ENCODE results near the gene SUMO4. TPM values are rescaled to one million over a fixed set of nuclear protein-coding genes. Genes with fewer than 3 reads are reported as not detected.

The SUMO4 gene
- total RNA-seq, 4 donors from 2014 or later = 1.0 to 6.0 (median 3.4) TPM

DNA sequence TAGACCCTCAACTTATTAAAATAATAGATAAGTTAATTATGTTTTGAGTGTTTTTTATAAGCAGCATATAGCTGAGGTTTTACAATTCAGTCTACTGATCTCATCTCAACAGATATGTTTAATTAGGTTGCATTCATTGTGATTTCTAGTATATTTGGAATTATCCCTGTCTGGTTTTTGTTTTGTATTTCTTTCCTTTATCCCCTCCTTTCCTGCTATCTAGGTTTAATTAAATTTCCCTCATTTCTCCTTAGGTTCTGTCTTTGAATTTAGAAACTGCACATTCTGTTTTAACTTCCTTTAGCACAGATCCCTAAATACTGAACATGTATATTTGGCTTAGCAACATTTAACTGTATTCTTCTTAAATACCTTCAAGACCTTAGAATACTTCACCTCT, 4.9 kb upstream of the SUMO4 start:
- TF ChIP-seq POLR2A (IDR thresholded peaks at IDR 0.05) = no peak
- TF ChIP-seq POLR2AphosphoS5 (IDR thresholded peaks at IDR 0.05) = no peak
- TF ChIP-seq, protein P1, sequence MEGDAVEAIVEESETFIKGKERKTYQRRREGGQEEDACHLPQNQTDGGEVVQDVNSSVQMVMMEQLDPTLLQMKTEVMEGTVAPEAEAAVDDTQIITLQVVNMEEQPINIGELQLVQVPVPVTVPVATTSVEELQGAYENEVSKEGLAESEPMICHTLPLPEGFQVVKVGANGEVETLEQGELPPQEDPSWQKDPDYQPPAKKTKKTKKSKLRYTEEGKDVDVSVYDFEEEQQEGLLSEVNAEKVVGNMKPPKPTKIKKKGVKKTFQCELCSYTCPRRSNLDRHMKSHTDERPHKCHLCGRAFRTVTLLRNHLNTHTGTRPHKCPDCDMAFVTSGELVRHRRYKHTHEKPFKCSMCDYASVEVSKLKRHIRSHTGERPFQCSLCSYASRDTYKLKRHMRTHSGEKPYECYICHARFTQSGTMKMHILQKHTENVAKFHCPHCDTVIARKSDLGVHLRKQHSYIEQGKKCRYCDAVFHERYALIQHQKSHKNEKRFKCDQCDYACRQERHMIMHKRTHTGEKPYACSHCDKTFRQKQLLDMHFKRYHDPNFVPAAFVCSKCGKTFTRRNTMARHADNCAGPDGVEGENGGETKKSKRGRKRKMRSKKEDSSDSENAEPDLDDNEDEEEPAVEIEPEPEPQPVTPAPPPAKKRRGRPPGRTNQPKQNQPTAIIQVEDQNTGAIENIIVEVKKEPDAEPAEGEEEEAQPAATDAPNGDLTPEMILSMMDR (IDR thresholded peaks at IDR 0.05) = no peak
- TF ChIP-seq EP300 (IDR thresholded peaks at IDR 0.05) = no peak
- no peak for DNase-seq (ENCODE audit: low spot score in 2 of 2)
- no peak overlapping the region for H3K27ac ChIP-seq

DNA sequence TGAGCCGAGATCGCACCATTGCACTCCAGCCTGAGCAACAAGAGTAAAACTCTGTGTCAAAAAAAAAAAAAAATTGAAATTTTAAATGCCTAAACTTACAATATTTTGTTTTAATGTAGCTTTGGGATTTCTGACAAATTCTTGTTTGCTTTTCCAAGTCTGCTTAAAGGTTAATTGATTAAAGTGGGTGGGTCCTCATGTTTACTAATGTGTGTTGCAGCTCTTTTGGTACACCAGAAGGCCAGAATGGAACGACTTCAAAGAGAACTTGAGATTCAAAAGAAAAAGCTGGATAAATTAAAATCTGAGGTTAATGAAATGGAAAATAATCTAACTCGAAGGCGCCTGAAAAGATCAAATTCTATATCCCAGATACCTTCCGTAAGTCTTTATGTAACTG, 2.7 kb upstream of the SUMO4 start:
- Histone ChIP-seq H3K36me3 (peaks cover 27% of the 10 kb centered on the region), H3K4me3 (no peak overlapping the region), H3K27me3 (no peaks in the 10 kb centered on the region), H3K9me3 (no peaks in the 10 kb centered on the region), H3K27ac (no peak overlapping the region), H3K4me1 (peaks cover 2% of the 10 kb centered on the region)
- DNase-seq (ENCODE audit: low spot score in 2 of 2) = no peak
- WGBS = 95% methylated on average over 6 of the region's 6 CpGs
- TF ChIP-seq EP300 (IDR thresholded peaks at IDR 0.05) (no peak), POLR2AphosphoS5 (IDR thresholded peaks at IDR 0.05) (no peak), POLR2A (IDR thresholded peaks at IDR 0.05) (no peak)
- TF ChIP-seq, protein P1 (IDR thresholded peaks at IDR 0.05) = no peak

More for the DNA sequence above, 4.9 kb upstream of the SUMO4 start:
- Histone ChIP-seq H3K4me1 (peaks cover 2% of the 10 kb centered on the region), H3K36me3 (peaks cover 20% of the 10 kb centered on the region), H3K9me3 (no peaks in the 10 kb centered on the region), H3K4me3 (no peak overlapping the region), H3K27me3 (no peaks in the 10 kb centered on the region)

DNA sequence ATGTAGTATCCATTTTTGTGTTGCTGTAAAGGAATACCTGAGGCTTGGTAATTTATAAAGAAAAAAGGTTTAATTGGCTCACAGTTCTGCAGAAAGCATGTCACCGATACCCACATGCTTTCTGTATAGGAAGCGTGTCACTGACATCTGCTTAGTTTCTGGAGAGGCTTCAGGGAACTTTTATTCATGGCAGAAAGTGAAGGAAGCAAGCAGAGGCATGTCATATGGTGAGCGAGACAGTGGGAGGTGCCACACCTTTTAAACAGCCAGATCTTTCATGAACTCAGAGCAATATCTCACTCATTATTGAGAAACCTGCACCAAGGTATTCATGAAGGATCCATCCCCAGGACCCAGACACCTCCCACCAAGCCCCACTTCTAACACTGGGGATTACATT, 3.5 kb downstream of the SUMO4 start:
- Histone ChIP-seq H3K4me1 (no peaks in the 10 kb centered on the region), H3K9me3 (no peaks in the 10 kb centered on the region), H3K4me3 (no peak overlapping the region), H3K27me3 (no peaks in the 10 kb centered on the region), H3K36me3 (peaks cover 35% of the 10 kb centered on the region), H3K27ac (no peak overlapping the region)
- DNase-seq (ENCODE audit: low spot score in 2 of 2) = no peak
- TF ChIP-seq POLR2AphosphoS5 (IDR thresholded peaks at IDR 0.05) = no peak
- WGBS = 77% methylated on average over 3 of the region's 3 CpGs

DNA sequence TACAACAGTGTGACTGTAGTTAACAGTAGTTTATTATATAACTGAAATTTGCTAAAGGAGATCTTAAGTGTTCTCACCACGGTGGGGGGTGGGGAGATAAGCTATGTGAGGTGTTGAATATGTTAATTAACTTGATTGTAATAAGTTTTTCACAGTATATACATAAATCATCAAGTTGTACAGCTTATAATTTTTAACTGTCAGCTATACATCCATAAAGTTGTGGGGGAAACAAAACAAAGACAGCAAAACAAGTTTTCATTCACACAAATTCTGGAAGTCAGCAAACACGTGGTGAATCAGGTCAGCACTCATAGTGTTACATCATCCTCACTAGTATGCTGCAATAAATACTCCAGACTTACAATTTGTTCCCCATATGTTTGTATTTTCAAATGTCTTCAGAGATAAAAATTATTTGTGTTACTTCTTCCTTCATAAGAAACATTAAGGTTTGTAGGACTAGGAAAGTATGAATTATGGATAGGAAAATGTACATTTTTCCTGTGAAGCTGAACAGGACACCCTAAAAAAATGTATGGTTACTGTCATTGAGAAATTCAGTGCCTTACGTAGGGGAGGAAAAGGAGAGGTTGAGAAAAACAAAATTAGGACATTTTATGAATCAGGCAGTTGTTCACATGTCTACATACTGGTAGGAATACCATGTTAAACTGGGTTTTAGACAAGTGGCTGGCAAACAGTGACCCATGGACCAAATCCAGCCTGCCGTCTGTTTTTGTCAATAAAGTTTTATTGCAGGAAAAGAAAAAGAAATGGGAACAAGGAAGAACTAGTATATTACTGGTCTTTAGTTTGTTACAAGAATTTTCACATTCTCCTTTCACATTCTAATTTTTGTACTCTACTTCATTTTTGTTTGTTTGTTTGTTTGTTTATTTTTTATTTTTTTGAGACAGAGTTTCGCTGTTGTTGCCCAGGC, 6.0 kb downstream of the SUMO4 start:
- TF ChIP-seq, protein P1 (IDR thresholded peaks at IDR 0.05) = no peak
- TF ChIP-seq POLR2A (IDR thresholded peaks at IDR 0.05) = no peak
- no peak for TF ChIP-seq EP300 (IDR thresholded peaks at IDR 0.05)
- no peak for TF ChIP-seq POLR2AphosphoS5 (IDR thresholded peaks at IDR 0.05)
- WGBS = 77% methylated on average over 5 of the region's 5 CpGs
- DNase-seq (ENCODE audit: low spot score in 2 of 2) = no peak
- no peak overlapping the region for H3K27ac ChIP-seq
- H3K9me3 ChIP-seq = no peaks in the 10 kb centered on the region
- H3K4me3 ChIP-seq = no peak overlapping the region
- no peaks in the 10 kb centered on the region for H3K4me1 ChIP-seq
- no peaks in the 10 kb centered on the region for H3K27me3 ChIP-seq
- H3K36me3 ChIP-seq = peaks cover 42% of the 10 kb centered on the region

DNA sequence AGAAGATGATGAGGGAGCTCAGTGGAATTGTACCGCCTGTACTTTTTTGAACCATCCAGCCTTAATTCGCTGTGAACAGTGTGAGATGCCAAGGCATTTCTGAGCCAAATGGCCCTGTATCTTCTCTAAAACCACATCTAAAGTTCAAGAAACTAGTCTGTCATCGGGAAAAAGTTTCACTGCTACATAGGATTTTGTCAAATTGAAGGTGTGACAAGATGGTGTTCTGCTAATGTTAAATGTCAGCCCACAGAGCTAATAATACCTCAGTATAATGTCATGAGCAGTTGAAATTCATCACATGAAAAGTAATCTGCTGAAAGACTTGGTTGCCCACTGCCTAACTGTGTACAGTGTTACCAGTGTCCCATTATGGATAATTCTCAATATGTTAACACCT, 9.6 kb downstream of the SUMO4 start:
- no peak overlapping the region for H3K27ac ChIP-seq
- no peak for DNase-seq (ENCODE audit: low spot score in 2 of 2)
- no peaks in the 10 kb centered on the region for H3K4me1 ChIP-seq
- H3K4me3 ChIP-seq = no peak overlapping the region
- H3K27me3 ChIP-seq = no peaks in the 10 kb centered on the region
- WGBS = 86% methylated on average over 3 of the region's 3 CpGs
- H3K36me3 ChIP-seq = peaks cover 34% of the 10 kb centered on the region
- H3K9me3 ChIP-seq = no peaks in the 10 kb centered on the region
- TF ChIP-seq POLR2AphosphoS5 (IDR thresholded peaks at IDR 0.05) = no peak
- TF ChIP-seq, protein P1 (IDR thresholded peaks at IDR 0.05) = no peak
- TF ChIP-seq EP300 (IDR thresholded peaks at IDR 0.05) = no peak
- TF ChIP-seq POLR2A (IDR thresholded peaks at IDR 0.05) = no peak
